Activated CD4-positive, alpha-beta T cell treated with anti-CD3 and anti-CD28 coated beads, Interleukin-2, Interleukin-6, amounts not matched to agents 100 ng/mL and 50 ng/mL, durations not matched to agents 16 hours and 8 hours (primary cell): ENCODE data around the gene CDC73.
"Not testable (repeated sequence)": the region's sequence is repeated elsewhere in the genome, so short reads cannot be mapped to it uniquely, and the experiment has no call there.

Experiments
- DNase-seq: peaks from one replicate; pipeline ENCODE4 v3.0.0-alpha.2; 2020

The CDC73 gene

GRCh38 chr1:193237381-193237978, 115.6 kb downstream of the CDC73 start:
- no peak for DNase-seq

GRCh38 chr1:193240609-193241008, 118.8 kb downstream of the CDC73 start:
- DNase-seq = no peak

- peak; percentile 67 for DNase-seq
Observed at GRCh38 chr1:193241132-193241827, 119.4 kb downstream of the CDC73 start.

GRCh38 chr1:193242000-193242399, 120.2 kb downstream of the CDC73 start:
- no peak for DNase-seq

- DNase-seq = no peak
Observed at GRCh38 chr1:193249187-193249586, 127.4 kb downstream of the CDC73 start.

GRCh38 chr1:193251950-193252349, 130.1 kb downstream of the CDC73 start:
- no peak for DNase-seq

- no peak for DNase-seq
Observed at GRCh38 chr1:193256019-193256418, 134.2 kb downstream of the CDC73 start.

GRCh38 chr1:193259636-193260035, 137.8 kb downstream of the CDC73 start:
- no peak for DNase-seq

- no peak for DNase-seq
Observed at GRCh38 chr1:193260056-193260745, 138.4 kb downstream of the CDC73 start.

GRCh38 chr1:193260896-193261295, 139.1 kb downstream of the CDC73 start:
- no peak for DNase-seq

GRCh38 chr1:193262661-193263060, 140.8 kb downstream of the CDC73 start:
- DNase-seq = no peak

- DNase-seq = no peak
Observed at GRCh38 chr1:193264313-193265065, 142.7 kb downstream of the CDC73 start.

GRCh38 chr1:193265716-193266115, 143.9 kb downstream of the CDC73 start:
- no peak for DNase-seq

GRCh38 chr1:193266794-193267193, 145.0 kb downstream of the CDC73 start:
- not testable (repeated sequence) for DNase-seq

GRCh38 chr1:193270996-193271395, 149.2 kb downstream of the CDC73 start:
- DNase-seq = no peak

- no peak for DNase-seq
Observed at GRCh38 chr1:193275773-193276172, 153.9 kb downstream of the CDC73 start.

- no peak for DNase-seq
Observed at GRCh38 chr1:193278968-193279367, 157.1 kb downstream of the CDC73 start.

GRCh38 chr1:193281894-193282293, 160.1 kb downstream of the CDC73 start:
- no peak for DNase-seq

GRCh38 chr1:193283016-193283415, 161.2 kb downstream of the CDC73 start:
- no peak for DNase-seq

- DNase-seq = no peak
Observed at GRCh38 chr1:193284219-193284618, 162.4 kb downstream of the CDC73 start.

GRCh38 chr1:193285641-193286040, 163.8 kb downstream of the CDC73 start:
- no peak for DNase-seq

GRCh38 chr1:193288548-193289080, 166.8 kb downstream of the CDC73 start:
- not testable (repeated sequence) for DNase-seq

- no peak for DNase-seq
Observed at GRCh38 chr1:193293726-193294125, 171.9 kb downstream of the CDC73 start.
